ENCODE data around the gene PTPN7. TPM values are rescaled to one million over a fixed set of nuclear protein-coding genes. Genes with fewer than 3 reads are reported as not detected.
A peak's percentile ranks its signal among the peaks of the same experiment; 100 is the strongest.

PTPN7 gene
- polyA plus RNA-seq, 1 of the 3 experiments (the other 2 are of a cell fraction) = not detected

DNA sequence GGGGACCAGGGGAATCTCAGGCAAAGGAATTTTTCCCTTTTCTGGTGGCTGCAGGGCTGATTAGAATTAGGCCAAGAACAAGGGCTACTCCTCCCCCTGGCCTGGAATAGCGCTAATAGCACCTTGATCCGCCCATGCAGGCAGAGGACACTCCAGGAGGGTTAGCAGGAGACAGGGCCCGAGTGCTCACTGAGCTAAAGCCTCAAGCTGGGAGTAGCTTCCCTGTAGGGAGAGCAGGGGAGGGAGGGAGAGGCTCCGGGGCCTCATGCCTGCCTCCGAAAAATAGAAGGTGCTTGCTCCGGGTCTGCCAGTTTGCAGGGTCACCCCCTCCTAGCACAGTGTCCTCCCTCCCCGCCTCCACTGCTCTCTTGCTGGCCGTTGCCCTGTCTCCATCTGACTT is 3.8 kb downstream of the PTPN7 start:
- Histone ChIP-seq H3K36me3 (replicated peaks in 1 of 2; ENCODE audit: control insufficient read depth in 1 of 2, insufficient read depth in 2 of 2, low read length in 1 of 2) (no peaks in the 10 kb centered on the region), H3K4me2 (no peak overlapping the region), H3K79me2 (ENCODE audit: insufficient read depth) (no peaks in the 10 kb centered on the region), H2AFZ (ENCODE audit: low read depth) (no peak overlapping the region), H3K27ac (ENCODE audit: low read depth in 2 of 2, low read length in 1 of 2) (no peak overlapping the region), H3K4me1 (ENCODE audit: control insufficient read depth in 1 of 2, insufficient read depth in 2 of 2, low read depth in 1 of 2, low read length in 1 of 2) (peaks cover 9 to 25% of the 10 kb centered on the region in 2 experiments; a peak in 1 of 4 replicates), H3F3A (replicated peaks; ENCODE audit: insufficient read depth) (peaks cover 7% of the 10 kb centered on the region), H4K20me1 (ENCODE audit: insufficient read depth) (no peaks in the 10 kb centered on the region), H3K27me3 (ENCODE audit: insufficient read depth) (no peaks in the 10 kb centered on the region), H3K9me2 (no peaks in the 10 kb centered on the region), H3K4me3 (ENCODE audit: low read depth in 2 of 2, low read length in 1 of 2) (no peak overlapping the region), H3K9ac (no peak overlapping the region), H3K9me3 (no peaks in the 10 kb centered on the region)
- CTCF ChIA-PET = interaction anchor here (2.2 to 3.2 kb wide), 3 partner anchors 14 to 37 kb away, joined by 10 to 20 read pairs (median 14); partner anchors contain the start of gene LGR6
- WGBS (ENCODE audit: low lambda C conversion rate) = 86% methylated on average over 8 of the region's 8 CpGs
- DNase-seq = no peak
- POLR2A ChIA-PET = no interaction called here
- TF ChIP-seq, protein P1, sequence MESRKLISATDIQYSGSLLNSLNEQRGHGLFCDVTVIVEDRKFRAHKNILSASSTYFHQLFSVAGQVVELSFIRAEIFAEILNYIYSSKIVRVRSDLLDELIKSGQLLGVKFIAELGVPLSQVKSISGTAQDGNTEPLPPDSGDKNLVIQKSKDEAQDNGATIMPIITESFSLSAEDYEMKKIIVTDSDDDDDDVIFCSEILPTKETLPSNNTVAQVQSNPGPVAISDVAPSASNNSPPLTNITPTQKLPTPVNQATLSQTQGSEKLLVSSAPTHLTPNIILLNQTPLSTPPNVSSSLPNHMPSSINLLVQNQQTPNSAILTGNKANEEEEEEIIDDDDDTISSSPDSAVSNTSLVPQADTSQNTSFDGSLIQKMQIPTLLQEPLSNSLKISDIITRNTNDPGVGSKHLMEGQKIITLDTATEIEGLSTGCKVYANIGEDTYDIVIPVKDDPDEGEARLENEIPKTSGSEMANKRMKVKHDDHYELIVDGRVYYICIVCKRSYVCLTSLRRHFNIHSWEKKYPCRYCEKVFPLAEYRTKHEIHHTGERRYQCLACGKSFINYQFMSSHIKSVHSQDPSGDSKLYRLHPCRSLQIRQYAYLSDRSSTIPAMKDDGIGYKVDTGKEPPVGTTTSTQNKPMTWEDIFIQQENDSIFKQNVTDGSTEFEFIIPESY (IDR thresholded peaks at IDR 0.05; ENCODE audit: borderline replicate concordance, low read depth) = no peak
- TF ChIP-seq SIN3A (IDR thresholded peaks at IDR 0.05; ENCODE audit: borderline replicate concordance, low read depth, low read length) = no peak
- TF ChIP-seq JUND (IDR thresholded peaks at IDR 0.05) = no peak
- no peak for TF ChIP-seq FOXJ3 (CRISPR knock-in tag; IDR thresholded peaks at IDR 0.05)
- no peak for TF ChIP-seq ELF1 (IDR thresholded peaks at IDR 0.05)
- no peak for TF ChIP-seq NRF1 (IDR thresholded peaks at IDR 0.05; ENCODE audit: low read depth, low read length)

DNA sequence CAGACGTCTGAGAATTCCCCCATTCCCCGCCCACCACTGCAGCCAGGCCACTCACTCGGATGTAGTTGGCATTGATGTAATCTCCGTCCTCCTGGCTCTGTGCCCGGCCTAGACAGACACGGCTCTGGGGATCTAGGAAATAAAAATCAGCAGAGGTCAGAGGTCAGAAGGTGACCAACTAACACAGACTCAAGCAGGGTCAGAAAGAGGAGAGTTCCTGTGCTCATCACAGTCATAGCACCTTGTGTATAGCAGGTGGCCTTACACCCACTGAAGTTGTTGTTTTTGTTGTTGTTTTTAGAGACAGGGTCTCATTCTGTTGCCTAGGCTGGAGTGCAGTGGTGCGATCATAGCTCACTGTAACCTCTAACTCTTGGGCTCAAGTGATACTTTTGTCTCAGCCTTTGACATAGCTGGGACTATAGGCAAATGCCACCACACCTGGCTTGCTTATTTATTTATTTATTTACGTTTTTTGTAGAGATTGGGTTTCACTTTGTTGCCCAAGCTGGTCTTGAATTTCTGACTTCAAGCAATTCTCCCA is 4.9 kb downstream of the PTPN7 start:
- Histone ChIP-seq H3K9me2 (no peaks in the 10 kb centered on the region), H3K4me2 (0 out of 2 replicates have a peak overlapping the region, but pooled peaks have one; percentile 33), H3K79me2 (ENCODE audit: insufficient read depth) (no peaks in the 10 kb centered on the region), H3K27me3 (ENCODE audit: insufficient read depth) (no peaks in the 10 kb centered on the region), H3K36me3 (replicated peaks in 1 of 2; ENCODE audit: control insufficient read depth in 1 of 2, insufficient read depth in 2 of 2, low read length in 1 of 2) (no peaks in the 10 kb centered on the region), H3K9me3 (no peaks in the 10 kb centered on the region), H3K9ac (no peak overlapping the region), H3K4me3 (ENCODE audit: low read depth in 2 of 2, low read length in 1 of 2) (no peak overlapping the region), H3K4me1 (ENCODE audit: control insufficient read depth in 1 of 2, insufficient read depth in 2 of 2, low read depth in 1 of 2, low read length in 1 of 2) (peaks cover 9 to 25% of the 10 kb centered on the region in 2 experiments; a peak in 1 of 4 replicates), H3F3A (replicated peaks; ENCODE audit: insufficient read depth) (peaks cover 7% of the 10 kb centered on the region), H2AFZ (ENCODE audit: low read depth) (no peak overlapping the region), H4K20me1 (ENCODE audit: insufficient read depth) (no peaks in the 10 kb centered on the region), H3K27ac (ENCODE audit: low read depth in 2 of 2, low read length in 1 of 2) (peak overlapping the region in 1 of 2 experiments; percentile 77; a peak in 2 of 4 replicates)
- DNase-seq = peak; percentile 85
- WGBS (ENCODE audit: low lambda C conversion rate) = 25% methylated on average over 8 of the region's 8 CpGs
- TF ChIP-seq TCF12 (IDR thresholded peaks at IDR 0.05) = no peak
- TF ChIP-seq CHD2 (IDR thresholded peaks at IDR 0.05; ENCODE audit: low read length, partially characterized antibody) = peak; percentile 81
- 0 out of 2 replicates have a peak, but pooled peaks have one; percentile 51 for TF ChIP-seq FOXJ3 (CRISPR knock-in tag; IDR thresholded peaks at IDR 0.05)
- peak in 1 of 2 experiments; percentile 64; a peak in 1 of 4 replicates for TF ChIP-seq EP300 (IDR thresholded peaks at IDR 0.05; ENCODE audit: borderline replicate concordance in 1 of 2, low read depth in 1 of 2, low read length in 1 of 2)
- TF ChIP-seq, protein P2, sequence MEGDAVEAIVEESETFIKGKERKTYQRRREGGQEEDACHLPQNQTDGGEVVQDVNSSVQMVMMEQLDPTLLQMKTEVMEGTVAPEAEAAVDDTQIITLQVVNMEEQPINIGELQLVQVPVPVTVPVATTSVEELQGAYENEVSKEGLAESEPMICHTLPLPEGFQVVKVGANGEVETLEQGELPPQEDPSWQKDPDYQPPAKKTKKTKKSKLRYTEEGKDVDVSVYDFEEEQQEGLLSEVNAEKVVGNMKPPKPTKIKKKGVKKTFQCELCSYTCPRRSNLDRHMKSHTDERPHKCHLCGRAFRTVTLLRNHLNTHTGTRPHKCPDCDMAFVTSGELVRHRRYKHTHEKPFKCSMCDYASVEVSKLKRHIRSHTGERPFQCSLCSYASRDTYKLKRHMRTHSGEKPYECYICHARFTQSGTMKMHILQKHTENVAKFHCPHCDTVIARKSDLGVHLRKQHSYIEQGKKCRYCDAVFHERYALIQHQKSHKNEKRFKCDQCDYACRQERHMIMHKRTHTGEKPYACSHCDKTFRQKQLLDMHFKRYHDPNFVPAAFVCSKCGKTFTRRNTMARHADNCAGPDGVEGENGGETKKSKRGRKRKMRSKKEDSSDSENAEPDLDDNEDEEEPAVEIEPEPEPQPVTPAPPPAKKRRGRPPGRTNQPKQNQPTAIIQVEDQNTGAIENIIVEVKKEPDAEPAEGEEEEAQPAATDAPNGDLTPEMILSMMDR (IDR thresholded peaks at IDR 0.05) = no peak
- TF ChIP-seq RCOR1 (IDR thresholded peaks at IDR 0.05; ENCODE audit: low read length) = peak; percentile 87
- peak; percentile 95 for TF ChIP-seq GATA2 (CRISPR knock-in tag; IDR thresholded peaks at IDR 0.05)
- no peak for TF ChIP-seq NRF1 (IDR thresholded peaks at IDR 0.05; ENCODE audit: low read depth, low read length)
- no peak for TF ChIP-seq TEAD4 (IDR thresholded peaks at IDR 0.05; ENCODE audit: borderline replicate concordance, insufficient read depth)
- TF ChIP-seq NFIC (IDR thresholded peaks at IDR 0.05; ENCODE audit: borderline replicate concordance) = peak; percentile 75
- ChIA-PET CTCF (interaction anchor here (0.6 to 3.2 kb wide), 20 partner anchors 8 to 1544 kb away, joined by 3 to 20 read pairs (median 6); partner anchors contain the start of gene LGR6), POLR2A (no interaction called here)
